ENCODE measurements around the gene CAGE1. TPM values are rescaled to one million over a fixed set of nuclear protein-coding genes. Genes with fewer than 3 reads are reported as not detected.

CAGE1 gene
- total RNA-seq, 1 experiment from 2014 or later, result not detected

GRCh38 chr6:7414811-7415210 is 25.3 kb upstream of the CAGE1 start:
- CTCF ChIA-PET, result no interaction called here
- peaks cover 19% of the 10 kb centered on the region for H3K36me3 Mint-ChIP-seq (ENCODE audit: insufficient read depth, unreplicated experiment)
- no peaks in the 10 kb centered on the region for H3K27me3 Mint-ChIP-seq (ENCODE audit: unreplicated experiment)
- TF ChIP-seq CTCF (IDR thresholded peaks at IDR 0.05; ENCODE audit: unreplicated experiment), result no peak
- H3K9me3 Mint-ChIP-seq (ENCODE audit: low read depth, unreplicated experiment), result no peaks in the 10 kb centered on the region
- H3K4me3 Mint-ChIP-seq (ENCODE audit: low read depth, unreplicated experiment), result no peak overlapping the region
- no peak for DNase-seq
- no TSS peak for BruUV-seq (replicated peaks)
- no peaks in the 10 kb centered on the region for H3K4me1 Mint-ChIP-seq (ENCODE audit: low read depth, unreplicated experiment)
- no peak overlapping the region for H3K27ac Mint-ChIP-seq (ENCODE audit: unreplicated experiment)
- intact Hi-C loops (cut with micrococcal nuclease; ENCODE audit: unreplicated experiment), result no loop called here

- no peak for TF ChIP-seq CTCF (IDR thresholded peaks at IDR 0.05; ENCODE audit: unreplicated experiment)
- Mint-ChIP-seq H3K9me3 (ENCODE audit: low read depth, unreplicated experiment) (no peaks in the 10 kb centered on the region), H3K4me1 (ENCODE audit: low read depth, unreplicated experiment) (no peaks in the 10 kb centered on the region), H3K36me3 (ENCODE audit: insufficient read depth, unreplicated experiment) (peaks cover 15% of the 10 kb centered on the region), H3K27ac (ENCODE audit: unreplicated experiment) (no peak overlapping the region), H3K4me3 (ENCODE audit: low read depth, unreplicated experiment) (no peak overlapping the region), H3K27me3 (ENCODE audit: unreplicated experiment) (no peaks in the 10 kb centered on the region)
- CTCF ChIA-PET, result interaction anchor here (0.6 kb wide), 1 partner anchor 59 kb away, joined by 4 read pairs; no protein-coding TSS in a partner anchor
- DNase-seq, result no peak
- no TSS peak for BruUV-seq (replicated peaks)
- intact Hi-C loops (cut with micrococcal nuclease; ENCODE audit: unreplicated experiment), result no loop called here
Observed at GRCh38 chr6:7413151-7413823, 23.7 kb upstream of the CAGE1 start.

GRCh38 chr6:7411328-7411727 is 21.8 kb upstream of the CAGE1 start:
- TF ChIP-seq CTCF (IDR thresholded peaks at IDR 0.05; ENCODE audit: unreplicated experiment), result no peak
- no peak overlapping the region for H3K27ac Mint-ChIP-seq (ENCODE audit: unreplicated experiment)
- intact Hi-C loops (cut with micrococcal nuclease; ENCODE audit: unreplicated experiment), result no loop called here
- no peaks in the 10 kb centered on the region for H3K27me3 Mint-ChIP-seq (ENCODE audit: unreplicated experiment)
- H3K9me3 Mint-ChIP-seq (ENCODE audit: low read depth, unreplicated experiment), result no peaks in the 10 kb centered on the region
- H3K4me3 Mint-ChIP-seq (ENCODE audit: low read depth, unreplicated experiment), result no peak overlapping the region
- DNase-seq, result no peak
- CTCF ChIA-PET, result no interaction called here
- H3K4me1 Mint-ChIP-seq (ENCODE audit: low read depth, unreplicated experiment), result no peaks in the 10 kb centered on the region
- H3K36me3 Mint-ChIP-seq (ENCODE audit: insufficient read depth, unreplicated experiment), result peaks cover 10% of the 10 kb centered on the region
- no TSS peak for BruUV-seq (replicated peaks)

GRCh38 chr6:7410851-7411250 is 21.3 kb upstream of the CAGE1 start:
- no peak for DNase-seq
- H3K4me1 Mint-ChIP-seq (ENCODE audit: low read depth, unreplicated experiment), result no peaks in the 10 kb centered on the region
- H3K36me3 Mint-ChIP-seq (ENCODE audit: insufficient read depth, unreplicated experiment), result peaks cover 13% of the 10 kb centered on the region
- intact Hi-C loops (cut with micrococcal nuclease; ENCODE audit: unreplicated experiment), result no loop called here
- H3K9me3 Mint-ChIP-seq (ENCODE audit: low read depth, unreplicated experiment), result no peaks in the 10 kb centered on the region
- no TSS peak for BruUV-seq (replicated peaks)
- no peaks in the 10 kb centered on the region for H3K27me3 Mint-ChIP-seq (ENCODE audit: unreplicated experiment)
- no peak overlapping the region for H3K27ac Mint-ChIP-seq (ENCODE audit: unreplicated experiment)
- CTCF ChIA-PET, result no interaction called here
- no peak overlapping the region for H3K4me3 Mint-ChIP-seq (ENCODE audit: low read depth, unreplicated experiment)
- TF ChIP-seq CTCF (IDR thresholded peaks at IDR 0.05; ENCODE audit: unreplicated experiment), result no peak

All from Calu3 (cell line).